HepG2 (cell line): ENCODE data around the gene DAG1. TPM values are rescaled to one million over a fixed set of nuclear protein-coding genes. Genes with fewer than 3 reads are reported as not detected.

ENCODE experiments used
- CBFB ChIP-seq: sonication (generic); formaldehyde crosslinking; IDR thresholded peaks from 2 replicates; pipeline ENCODE4 v1.4.0; 2020; ENCODE audit warnings: missing genetic modification reagents
- FOXP1 ChIP-seq, 2 experiments: fragments of 450-650 bp in 1 of 2; IDR thresholded peaks; 2 replicates each; pipeline ENCODE4 v1.6.1; 2017 to 2018; ENCODE audit warnings: antibody characterized with exemption in 1 of 2
- RAD21 ChIP-seq: fragments of 450-650 bp; formaldehyde crosslinking; IDR thresholded peaks from 2 replicates; pipeline ENCODE4 v1.5.0; 2020; ENCODE audit warnings: mild to moderate bottlenecking
- RELA ChIP-seq: sonication (generic); formaldehyde crosslinking; IDR thresholded peaks from 2 replicates; pipeline ENCODE4 v1.4.0; 2020; ENCODE audit warnings: missing genetic modification reagents
- REPIN1 ChIP-seq: sonication (generic); formaldehyde crosslinking; IDR thresholded peaks from 2 replicates; pipeline ENCODE4 v1.8.0; 2022; ENCODE audit warnings: missing genetic modification reagents, low read depth, mild to moderate bottlenecking, borderline replicate concordance
- RXRB ChIP-seq: IDR thresholded peaks from 2 replicates; pipeline ENCODE4 v1.6.1; 2016; ENCODE audit warnings: borderline replicate concordance, missing genetic modification reagents, missing compliant biosample characterization
- ZFP36L2 ChIP-seq: sonication (generic); formaldehyde crosslinking; IDR thresholded peaks from 2 replicates; pipeline ENCODE4 v1.4.0; 2020; ENCODE audit warnings: missing genetic modification reagents
- ZNF10 ChIP-seq: sonication (generic); formaldehyde crosslinking; IDR thresholded peaks from 2 replicates; pipeline ENCODE4 v1.4.0; 2020; ENCODE audit warnings: mild to moderate bottlenecking, low read depth, missing genetic modification reagents, borderline replicate concordance
- ZNF33A ChIP-seq: sonication (generic); formaldehyde crosslinking; IDR thresholded peaks from 2 replicates; pipeline ENCODE4 v1.5.1; 2020; ENCODE audit warnings: missing genetic modification reagents, mild to moderate bottlenecking, moderate library complexity, borderline replicate concordance
- ZNF407 ChIP-seq: sonication (generic); formaldehyde crosslinking; IDR thresholded peaks from one replicate; pipeline ENCODE4 v1.5.1; 2020; ENCODE audit warnings: mild to moderate bottlenecking, missing genetic modification reagents; ENCODE audit errors: not compliant biosample characterization
- ZNF549 ChIP-seq: sonication (generic); formaldehyde crosslinking; IDR thresholded peaks from 2 replicates; pipeline ENCODE4 v1.5.0; 2020; ENCODE audit warnings: missing genetic modification reagents
- ZNF563 ChIP-seq: sonication (generic); formaldehyde crosslinking; IDR thresholded peaks from 2 replicates; pipeline ENCODE4 v1.8.0; 2022; ENCODE audit warnings: mild to moderate bottlenecking, moderate library complexity, missing genetic modification reagents
- ZNF572 ChIP-seq: sonication (generic); formaldehyde crosslinking; IDR thresholded peaks from 2 replicates; pipeline ENCODE4 v1.5.1; 2020; ENCODE audit warnings: mild to moderate bottlenecking, missing genetic modification reagents
- ZSCAN5A ChIP-seq: sonication (generic); formaldehyde crosslinking; IDR thresholded peaks from 2 replicates; pipeline ENCODE4 v1.8.0; 2022; ENCODE audit warnings: mild to moderate bottlenecking, missing genetic modification reagents, borderline replicate concordance
- polyA plus RNA-seq, 8 experiments: library from polyadenylated mRNA; depleted of rRNA in 3 of 8; stranded (reverse) in 7 of 8; unstranded in 1 of 8; fragments of >200 nt; fragmentation: Illumina TruSeq in 4 of 8; extraction: Trizol in 4 of 8; gene quantifications; 2 replicates each; pipeline versions ENCODE4 v1.2.1 to v1.2.3, GENCODE V29; 2011 to 2016; ENCODE audit warnings: low read depth in 4 of 8, missing spikeins in 1 of 8, mixed read lengths in 1 of 8; ENCODE audit not compliant: insufficient read depth in 1 of 8
- total RNA-seq, 5 experiments: library from RNA; depleted of rRNA; stranded (reverse); fragments of >200 nt; fragmentation: Illumina TruSeq; extraction: Trizol; gene quantifications; 2 replicates each; pipeline ENCODE4 v1.2.3, GENCODE V29; 2016; ENCODE audit warnings: low read depth in 1 of 5
- TF ChIP-seq, protein P1 (sequence below): sonication (generic); formaldehyde crosslinking; IDR thresholded peaks from 2 replicates; pipeline ENCODE4 v1.5.0; 2020; ENCODE audit warnings: missing genetic modification reagents, mild to moderate bottlenecking, borderline replicate concordance
- TF ChIP-seq, protein P2 (sequence below): sonication (generic); formaldehyde crosslinking; IDR thresholded peaks from 2 replicates; pipeline ENCODE4 v1.9.0; 2021; ENCODE audit warnings: missing genetic modification reagents, borderline replicate concordance

DAG1 gene
- total and polyA plus RNA-seq, 2 of the 13 experiments (the other 11 are each of a cell fraction or from before 2014, with no cell fraction given), result 47.3 to 50.4 TPM

DNA sequence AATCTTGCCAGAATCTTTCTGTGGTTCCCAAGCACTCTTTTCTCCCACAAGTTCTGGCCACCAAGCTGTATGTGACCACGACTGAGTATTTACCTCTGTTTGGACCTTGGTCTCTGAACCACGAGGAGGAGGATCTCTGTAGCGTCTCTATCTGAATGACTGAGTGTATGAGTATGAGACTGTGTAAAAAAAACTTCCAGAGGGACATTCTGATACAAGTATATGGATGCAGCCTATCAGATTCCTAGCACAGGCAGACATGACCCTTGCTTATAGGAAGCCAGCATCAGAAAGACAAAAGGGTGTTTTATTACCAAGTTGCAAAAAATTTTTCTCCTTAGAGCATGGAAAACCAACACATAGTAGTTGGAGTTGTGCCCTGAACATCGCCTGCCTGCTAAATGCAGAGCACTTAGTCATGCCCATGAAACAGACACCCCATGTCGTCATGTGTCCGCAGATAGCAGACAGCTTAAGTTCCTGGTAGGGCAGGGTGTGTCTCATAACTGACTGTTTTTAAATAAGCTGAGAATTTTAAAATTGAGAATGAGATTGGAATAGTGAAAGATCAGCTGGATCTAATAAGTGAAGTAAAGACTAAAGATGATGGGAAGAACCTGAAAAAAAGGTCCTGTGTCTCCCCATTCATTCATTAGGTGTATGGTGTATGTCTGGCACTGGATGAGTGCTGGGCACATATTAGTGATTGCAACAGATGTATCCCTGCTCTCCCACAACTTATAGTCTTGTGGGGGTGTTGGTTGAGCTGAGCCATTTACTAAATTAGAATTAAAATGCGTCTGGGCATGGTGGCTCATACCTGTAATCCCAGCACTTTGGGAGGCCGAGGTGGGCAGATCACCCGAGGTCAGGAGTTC, 30.9 kb downstream of the DAG1 start (continued):
- no peak for TF ChIP-seq ZSCAN5A
- TF ChIP-seq ZNF549 (CRISPR knock-in tag), result no peak
- TF ChIP-seq, protein P1, sequence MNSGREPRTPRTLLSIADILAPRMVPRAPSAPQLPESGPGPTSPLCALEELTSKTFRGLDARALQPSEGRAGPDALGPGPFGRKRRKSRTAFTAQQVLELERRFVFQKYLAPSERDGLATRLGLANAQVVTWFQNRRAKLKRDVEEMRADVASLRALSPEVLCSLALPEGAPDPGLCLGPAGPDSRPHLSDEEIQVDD (CRISPR knock-in tag), result no peak
- TF ChIP-seq RAD21, result no peak
- TF ChIP-seq CBFB, result no peak
- no peak for TF ChIP-seq ZNF563 (CRISPR knock-in tag)
- no peak for TF ChIP-seq RELA (CRISPR knock-in tag)
- no peak for TF ChIP-seq FOXP1 (IDR thresholded peaks at IDR 0.05)
- peak; percentile 34; the same call in 1 of the 2 replicates for TF ChIP-seq FOXP1 (CRISPR knock-in tag; IDR thresholded peaks at IDR 0.05)
- TF ChIP-seq ZNF407 (CRISPR knock-in tag), result no peak
- no peak for TF ChIP-seq ZFP36L2 (CRISPR knock-in tag)
- TF ChIP-seq REPIN1 (CRISPR knock-in tag), result no peak
- peak; percentile 46 for TF ChIP-seq RXRB (CRISPR knock-in tag)
- TF ChIP-seq, protein P2, sequence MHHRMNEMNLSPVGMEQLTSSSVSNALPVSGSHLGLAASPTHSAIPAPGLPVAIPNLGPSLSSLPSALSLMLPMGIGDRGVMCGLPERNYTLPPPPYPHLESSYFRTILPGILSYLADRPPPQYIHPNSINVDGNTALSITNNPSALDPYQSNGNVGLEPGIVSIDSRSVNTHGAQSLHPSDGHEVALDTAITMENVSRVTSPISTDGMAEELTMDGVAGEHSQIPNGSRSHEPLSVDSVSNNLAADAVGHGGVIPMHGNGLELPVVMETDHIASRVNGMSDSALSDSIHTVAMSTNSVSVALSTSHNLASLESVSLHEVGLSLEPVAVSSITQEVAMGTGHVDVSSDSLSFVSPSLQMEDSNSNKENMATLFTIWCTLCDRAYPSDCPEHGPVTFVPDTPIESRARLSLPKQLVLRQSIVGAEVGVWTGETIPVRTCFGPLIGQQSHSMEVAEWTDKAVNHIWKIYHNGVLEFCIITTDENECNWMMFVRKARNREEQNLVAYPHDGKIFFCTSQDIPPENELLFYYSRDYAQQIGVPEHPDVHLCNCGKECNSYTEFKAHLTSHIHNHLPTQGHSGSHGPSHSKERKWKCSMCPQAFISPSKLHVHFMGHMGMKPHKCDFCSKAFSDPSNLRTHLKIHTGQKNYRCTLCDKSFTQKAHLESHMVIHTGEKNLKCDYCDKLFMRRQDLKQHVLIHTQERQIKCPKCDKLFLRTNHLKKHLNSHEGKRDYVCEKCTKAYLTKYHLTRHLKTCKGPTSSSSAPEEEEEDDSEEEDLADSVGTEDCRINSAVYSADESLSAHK (CRISPR knock-in tag), result no peak
- TF ChIP-seq ZNF572, result no peak
- TF ChIP-seq ZNF33A, result no peak
- no peak for TF ChIP-seq ZNF10 (CRISPR knock-in tag)
